Activated T-helper 17 cell treated with anti-CD3 and anti-CD28 coated beads, Interleukin-2, amount 50 U/mL, for 72 hours (primary cell): ENCODE results near the gene VAC14. TPM values are rescaled to one million over a fixed set of nuclear protein-coding genes. Genes with fewer than 3 reads are reported as not detected.

Experiments
- ATAC-seq: fragments of 150-1000 bp; cut with Tn5 transposase; replicated peaks from 2 replicates; pipeline ENCODE4 v1.10.0; 2021; ENCODE audit warnings: mild to moderate bottlenecking, moderate library complexity
- H3K27ac Mint-ChIP-seq: one replicate; pipeline ENCODE4 v1.8.0; 2022; ENCODE audit warnings: mixed read lengths
- H3K27me3 Mint-ChIP-seq: one replicate; pipeline ENCODE4 v1.8.0; 2022; ENCODE audit warnings: mixed read lengths
- H3K36me3 Mint-ChIP-seq: one replicate; pipeline ENCODE4 v1.8.0; 2022; ENCODE audit warnings: low read depth, mild to moderate bottlenecking, mixed read lengths
- H3K4me1 Mint-ChIP-seq: one replicate; pipeline ENCODE4 v1.8.0; 2022; ENCODE audit warnings: mixed read lengths
- H3K4me3 Mint-ChIP-seq: one replicate; pipeline ENCODE4 v1.8.0; 2022; ENCODE audit warnings: mild to moderate bottlenecking, mixed read lengths
- H3K9me3 Mint-ChIP-seq: one replicate; pipeline ENCODE4 v1.8.0; 2022; ENCODE audit warnings: mixed read lengths
- total RNA-seq, 2 donors: library from RNA; stranded (reverse); gene quantifications; one replicate each; pipeline ENCODE4 v1.2.3, GENCODE V29; 2022

The VAC14 gene
- total RNA-seq, 2 donors from 2014 or later = 22.4 to 34.9 TPM

DNA sequence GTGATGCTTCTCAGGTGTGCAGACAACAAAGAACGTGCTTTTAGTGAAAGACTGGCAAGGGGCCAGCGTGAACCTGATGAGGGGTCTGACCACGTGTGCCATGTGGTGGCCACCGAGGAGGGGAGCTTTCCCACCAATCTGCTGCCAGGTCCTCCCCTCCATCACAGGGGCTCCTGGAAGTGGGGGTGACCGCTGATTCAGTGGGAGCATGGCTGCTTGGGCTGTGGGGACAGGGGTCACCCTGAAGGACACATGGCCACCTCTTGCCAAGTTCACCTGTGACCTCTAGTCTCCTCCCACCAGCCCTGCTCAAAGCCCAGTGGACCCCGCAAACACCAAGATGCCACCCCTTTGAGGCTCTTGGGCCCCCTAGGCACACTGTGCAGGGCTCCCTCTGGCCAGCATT is 77.2 kb downstream of the VAC14 start:
- peaks cover 49% of the 10 kb centered on the region for H3K36me3 Mint-ChIP-seq
- no peaks in the 10 kb centered on the region for H3K27me3 Mint-ChIP-seq
- H3K4me1 Mint-ChIP-seq = peaks cover 5% of the 10 kb centered on the region
- no peaks in the 10 kb centered on the region for H3K9me3 Mint-ChIP-seq
- no peak overlapping the region for H3K4me3 Mint-ChIP-seq
- H3K27ac Mint-ChIP-seq = no peak overlapping the region
- no peak for ATAC-seq

DNA sequence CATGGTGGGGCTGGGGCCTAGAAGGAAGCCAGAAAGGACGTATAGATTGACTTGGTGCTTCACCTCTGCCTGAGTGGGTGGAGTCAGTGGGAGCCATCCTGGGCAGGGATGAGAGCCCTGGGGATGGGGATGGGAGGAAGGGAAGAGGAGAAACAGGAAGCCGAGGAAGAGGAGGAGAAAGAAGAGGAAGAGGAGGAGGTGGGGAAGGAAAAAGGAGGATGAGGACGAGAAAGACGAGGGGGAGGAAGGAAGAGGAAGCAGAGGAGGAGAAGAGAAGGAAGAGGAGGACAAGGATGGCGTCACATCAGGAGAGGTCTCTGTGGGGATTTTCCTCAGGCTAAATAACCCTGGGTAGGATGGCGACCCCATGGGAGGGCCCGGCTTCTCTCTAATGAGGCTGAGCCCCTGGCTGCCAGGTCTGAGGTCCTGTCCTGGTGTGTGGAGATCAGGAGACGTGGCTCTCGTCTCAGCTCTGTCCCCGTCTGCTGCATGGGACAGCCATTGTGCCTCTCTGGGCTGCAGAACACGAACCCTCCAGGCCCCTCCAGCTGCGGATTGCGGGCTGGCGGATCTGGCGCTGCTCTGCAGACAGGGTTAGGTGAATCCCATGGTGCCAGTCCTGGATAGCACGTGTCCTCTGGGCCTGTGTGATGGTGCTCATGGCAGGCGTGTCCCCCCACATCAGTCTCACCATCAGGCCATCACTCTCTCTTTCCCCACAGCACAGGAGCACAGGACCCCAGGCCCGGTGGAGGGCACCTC is 79.6 kb downstream of the VAC14 start:
- ATAC-seq = no peak
- H3K36me3 Mint-ChIP-seq = peaks cover 44% of the 10 kb centered on the region
- no peak overlapping the region for H3K4me3 Mint-ChIP-seq
- H3K27ac Mint-ChIP-seq = peak overlapping the region; percentile 3
- H3K4me1 Mint-ChIP-seq = peaks cover 5% of the 10 kb centered on the region
- H3K27me3 Mint-ChIP-seq = no peaks in the 10 kb centered on the region
- no peaks in the 10 kb centered on the region for H3K9me3 Mint-ChIP-seq

DNA sequence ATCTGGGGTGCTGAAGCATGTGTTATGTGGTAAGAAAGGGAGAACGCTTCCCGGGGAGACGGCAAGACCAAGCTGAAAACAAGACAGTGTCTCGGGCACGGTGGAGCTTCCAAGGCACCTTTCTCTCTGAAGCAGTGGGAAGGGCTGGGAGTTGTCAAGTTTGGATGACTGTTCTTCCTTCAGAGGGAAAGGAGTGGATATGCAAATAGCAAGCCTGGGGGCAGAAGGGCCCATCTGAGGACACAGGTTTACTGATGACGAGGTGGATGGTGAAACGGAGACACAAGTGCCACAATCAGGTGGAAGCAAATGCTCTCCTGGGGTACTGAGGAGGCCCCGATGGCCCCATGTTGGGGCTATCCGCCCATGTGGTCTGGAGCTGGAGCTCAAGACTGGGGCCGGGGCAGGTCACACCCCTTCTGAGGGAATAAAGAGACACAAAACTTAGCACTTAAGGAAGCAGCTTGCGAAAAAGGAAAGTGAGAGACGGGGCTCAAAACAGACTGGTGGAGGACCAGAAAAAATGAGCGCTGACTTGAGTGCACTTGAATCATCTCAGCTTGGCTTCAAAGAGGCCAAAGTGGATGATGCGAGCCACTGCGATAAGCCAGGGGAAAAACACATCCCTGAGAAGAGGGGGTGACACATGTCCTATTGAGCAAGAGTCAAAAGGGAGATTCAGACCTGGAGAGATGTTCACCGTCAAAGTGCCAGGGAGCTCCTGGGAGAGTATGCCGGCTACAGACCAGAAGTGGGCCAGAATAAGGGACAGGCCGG is 80.3 kb downstream of the VAC14 start:
- Mint-ChIP-seq H3K36me3 (peaks cover 44% of the 10 kb centered on the region), H3K27ac (peak overlapping the region; percentile 3), H3K4me3 (no peak overlapping the region), H3K27me3 (no peaks in the 10 kb centered on the region), H3K4me1 (peaks cover 5% of the 10 kb centered on the region), H3K9me3 (no peaks in the 10 kb centered on the region)
- ATAC-seq = no peak

DNA sequence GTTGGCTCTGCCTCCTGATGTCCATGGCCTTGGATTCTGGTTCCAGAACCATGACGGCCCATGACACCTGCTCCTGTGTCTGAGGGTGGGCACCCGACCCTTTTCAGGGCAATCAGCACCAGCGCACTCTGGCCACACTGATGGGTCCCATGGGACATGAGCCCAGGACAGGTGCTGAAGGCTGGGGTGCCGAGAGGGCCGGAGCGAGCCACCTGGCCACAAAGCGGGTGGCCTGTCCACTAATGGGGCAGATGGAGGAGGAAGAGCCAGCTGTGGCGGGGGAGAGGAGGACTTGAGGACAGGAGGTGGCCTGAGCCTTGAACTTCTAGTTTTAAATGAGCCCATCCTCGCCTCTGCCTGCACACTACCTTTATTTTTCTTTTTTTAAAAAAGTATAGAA is 83.9 kb downstream of the VAC14 start:
- Mint-ChIP-seq H3K4me1 (peaks cover 5% of the 10 kb centered on the region), H3K27me3 (no peaks in the 10 kb centered on the region), H3K27ac (no peak overlapping the region), H3K9me3 (no peaks in the 10 kb centered on the region), H3K36me3 (peaks cover 30% of the 10 kb centered on the region), H3K4me3 (no peak overlapping the region)
- no peak for ATAC-seq

- no peak for ATAC-seq
- Mint-ChIP-seq H3K4me1 (peaks cover 5% of the 10 kb centered on the region), H3K4me3 (no peak overlapping the region), H3K36me3 (peaks cover 20% of the 10 kb centered on the region), H3K27me3 (no peaks in the 10 kb centered on the region), H3K27ac (no peak overlapping the region), H3K9me3 (no peaks in the 10 kb centered on the region)
Observed at GRCh38 chr16:70715860-70716357, 85.0 kb downstream of the VAC14 start.

DNA sequence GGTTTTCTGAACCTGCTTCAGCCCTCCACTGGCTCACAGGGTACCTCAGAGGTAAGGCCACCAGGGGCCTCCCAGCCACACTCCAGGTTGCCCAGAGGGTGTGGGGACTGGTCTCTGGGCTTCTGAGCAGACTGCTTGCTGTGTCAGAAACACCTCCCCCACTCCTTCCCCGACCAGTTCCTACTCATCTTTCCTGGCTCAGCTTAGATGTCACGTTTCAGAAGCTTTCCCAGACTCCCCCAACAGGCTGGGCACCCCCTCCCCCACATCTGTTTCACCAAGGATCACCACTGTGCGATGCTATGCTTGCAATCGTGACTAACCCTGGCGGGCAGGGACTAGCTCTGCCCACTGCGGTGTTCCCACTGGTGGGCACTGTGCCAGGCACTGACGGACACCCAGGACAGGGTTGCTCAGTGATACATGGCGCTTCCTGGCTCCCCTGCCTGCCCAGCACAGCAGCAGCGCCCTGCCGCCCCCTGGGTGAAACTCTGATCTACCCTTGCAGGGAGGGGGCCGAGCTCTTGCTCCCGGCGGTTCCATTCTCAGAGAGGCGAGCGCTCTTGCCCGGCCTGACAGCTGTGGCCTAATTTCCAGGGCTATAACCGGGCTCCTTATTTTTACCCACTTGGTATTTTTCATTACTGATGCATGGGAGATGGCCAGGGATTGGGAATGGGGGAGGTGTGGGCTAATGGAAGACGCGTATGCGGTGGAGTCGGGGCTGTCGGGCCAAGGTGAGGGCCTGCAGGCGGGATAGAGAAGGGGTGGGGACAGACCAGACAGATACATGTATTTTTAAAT is 85.7 kb downstream of the VAC14 start:
- no peaks in the 10 kb centered on the region for H3K27me3 Mint-ChIP-seq
- H3K27ac Mint-ChIP-seq = no peak overlapping the region
- H3K4me3 Mint-ChIP-seq = no peak overlapping the region

GRCh38 chr16:70714581-70715054 is 86.3 kb downstream of the VAC14 start:
- H3K36me3 Mint-ChIP-seq = peaks cover 7% of the 10 kb centered on the region
- H3K27me3 Mint-ChIP-seq = no peaks in the 10 kb centered on the region
- H3K4me3 Mint-ChIP-seq = no peak overlapping the region
- H3K4me1 Mint-ChIP-seq = no peaks in the 10 kb centered on the region
- H3K27ac Mint-ChIP-seq = no peak overlapping the region
- ATAC-seq = no peak
- H3K9me3 Mint-ChIP-seq = no peaks in the 10 kb centered on the region

More for the DNA sequence above, 85.7 kb downstream of the VAC14 start:
- Mint-ChIP-seq H3K36me3 (peaks cover 14% of the 10 kb centered on the region), H3K4me1 (no peaks in the 10 kb centered on the region), H3K9me3 (no peaks in the 10 kb centered on the region)
- ATAC-seq = no peak

DNA sequence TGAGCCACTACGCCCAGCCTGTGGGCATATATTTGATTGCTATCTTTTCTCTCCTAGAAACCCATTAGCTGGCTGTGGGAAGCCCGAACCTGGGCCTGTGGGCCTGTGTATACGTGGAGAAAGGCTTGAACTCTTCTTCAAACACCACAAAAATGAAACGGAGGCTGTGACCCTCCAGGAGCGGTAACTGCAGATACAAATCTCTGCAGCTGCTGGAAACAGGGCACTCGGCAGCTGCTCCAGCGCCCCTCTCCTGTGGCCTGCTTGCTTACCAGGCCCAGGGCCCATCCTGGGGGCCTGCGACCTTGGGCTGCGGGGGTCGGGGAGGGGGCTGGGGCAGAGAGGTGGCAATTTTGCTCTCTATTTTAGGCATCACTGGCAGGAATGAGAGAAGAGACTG is 87.1 kb downstream of the VAC14 start:
- no peak for ATAC-seq
- Mint-ChIP-seq H3K27me3 (no peaks in the 10 kb centered on the region), H3K4me1 (no peaks in the 10 kb centered on the region), H3K36me3 (no peaks in the 10 kb centered on the region), H3K27ac (no peak overlapping the region), H3K4me3 (no peak overlapping the region), H3K9me3 (no peaks in the 10 kb centered on the region)

DNA sequence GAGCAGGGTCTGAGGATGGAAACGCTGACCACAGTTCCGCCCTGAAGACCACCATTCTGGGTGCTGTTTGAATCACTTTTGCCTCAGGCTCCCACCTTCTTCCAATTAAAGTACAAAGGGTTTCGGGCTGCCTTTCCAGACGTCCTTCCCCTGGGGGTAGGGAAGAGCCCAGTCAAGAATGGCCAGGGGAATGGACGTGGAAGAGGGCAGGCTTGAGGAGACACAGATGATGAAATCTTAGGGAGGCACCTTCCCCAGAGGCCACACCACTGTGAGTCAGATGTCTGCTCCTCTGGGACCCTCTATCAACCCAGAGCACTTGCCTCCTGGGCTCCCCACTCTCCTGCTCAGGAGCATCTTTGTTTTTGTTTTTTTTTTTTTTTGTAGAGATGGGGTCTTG is 87.6 kb downstream of the VAC14 start:
- no peak for ATAC-seq
- no peaks in the 10 kb centered on the region for H3K36me3 Mint-ChIP-seq
- no peak overlapping the region for H3K27ac Mint-ChIP-seq
- no peaks in the 10 kb centered on the region for H3K4me1 Mint-ChIP-seq
- H3K27me3 Mint-ChIP-seq = no peaks in the 10 kb centered on the region
- H3K4me3 Mint-ChIP-seq = no peak overlapping the region
- no peaks in the 10 kb centered on the region for H3K9me3 Mint-ChIP-seq

- Mint-ChIP-seq H3K4me1 (no peaks in the 10 kb centered on the region), H3K27ac (no peak overlapping the region), H3K9me3 (no peaks in the 10 kb centered on the region), H3K36me3 (no peaks in the 10 kb centered on the region), H3K4me3 (no peak overlapping the region), H3K27me3 (no peaks in the 10 kb centered on the region)
- no peak for ATAC-seq
Observed at GRCh38 chr16:70712942-70713341, 88.0 kb downstream of the VAC14 start.

DNA sequence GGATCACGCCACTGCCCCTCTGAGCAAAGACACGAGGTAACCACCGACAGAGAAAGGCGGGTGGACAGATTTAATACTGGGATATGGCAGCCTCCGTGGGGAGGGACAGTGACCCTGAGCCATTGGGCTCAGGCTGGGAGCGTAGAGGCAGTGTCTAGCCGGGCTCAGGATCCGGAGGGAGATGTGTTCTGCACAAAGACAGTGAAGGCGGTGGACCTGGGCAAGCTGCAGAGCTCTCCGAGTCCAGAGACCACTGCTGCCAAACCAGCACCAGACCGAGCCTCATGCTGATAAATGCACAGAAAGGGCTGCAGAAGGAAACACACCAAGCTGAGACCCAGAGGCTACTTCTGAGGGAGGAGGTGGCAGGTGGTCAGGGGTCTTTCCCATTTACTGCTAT is 88.6 kb downstream of the VAC14 start:
- ATAC-seq = no peak
- Mint-ChIP-seq H3K27ac (no peak overlapping the region), H3K27me3 (no peaks in the 10 kb centered on the region), H3K4me3 (no peak overlapping the region), H3K36me3 (no peaks in the 10 kb centered on the region), H3K4me1 (no peaks in the 10 kb centered on the region), H3K9me3 (no peaks in the 10 kb centered on the region)

- Mint-ChIP-seq H3K27ac (no peak overlapping the region), H3K4me3 (no peak overlapping the region), H3K4me1 (no peaks in the 10 kb centered on the region), H3K36me3 (no peaks in the 10 kb centered on the region), H3K27me3 (no peaks in the 10 kb centered on the region), H3K9me3 (no peaks in the 10 kb centered on the region)
- no peak for ATAC-seq
Observed at GRCh38 chr16:70711211-70712031, 89.5 kb downstream of the VAC14 start.

DNA sequence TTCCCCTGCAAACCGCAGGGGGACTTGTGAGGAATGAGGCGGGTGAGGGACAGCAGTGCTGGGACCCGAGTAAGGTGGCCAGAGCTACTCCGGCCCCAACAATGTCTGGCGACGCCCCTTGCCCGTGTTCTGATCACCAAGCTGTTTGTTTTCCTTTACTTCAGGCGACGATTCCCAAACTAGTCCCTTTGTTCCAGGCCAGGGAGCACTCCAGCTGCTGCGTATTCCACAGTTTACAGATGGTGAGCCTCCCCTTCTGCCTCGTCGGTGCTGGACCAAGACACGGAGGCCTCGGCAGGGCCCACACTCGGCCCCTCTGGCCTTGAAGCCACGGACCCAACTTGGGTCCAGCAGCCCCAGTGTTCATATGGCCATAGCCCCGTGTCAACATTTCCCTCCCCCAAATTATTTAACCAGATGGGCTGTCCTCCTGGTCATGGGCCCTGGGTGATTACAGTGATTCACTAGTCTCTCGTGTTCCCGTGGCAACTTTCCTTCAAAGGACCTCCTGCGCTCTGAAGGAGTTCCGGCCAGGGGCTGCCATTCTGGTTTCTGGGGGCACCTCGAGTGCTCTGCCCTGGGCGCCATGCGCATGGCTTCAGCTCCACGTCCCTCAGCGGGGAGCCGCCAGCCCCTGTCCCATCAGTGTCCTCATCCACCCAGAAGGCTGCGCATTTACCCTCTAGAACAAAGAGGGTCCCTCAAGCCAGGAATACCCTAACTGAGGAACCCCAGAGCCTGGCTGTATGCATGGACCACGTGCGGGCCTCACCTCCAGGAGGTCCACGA is 90.3 kb downstream of the VAC14 start:
- Mint-ChIP-seq H3K9me3 (no peaks in the 10 kb centered on the region), H3K27me3 (no peaks in the 10 kb centered on the region), H3K27ac (no peak overlapping the region), H3K36me3 (no peaks in the 10 kb centered on the region), H3K4me3 (no peak overlapping the region), H3K4me1 (no peaks in the 10 kb centered on the region)
- ATAC-seq = no peak
